Keratinocyte (primary cell): ENCODE measurements around the gene EDN2. TPM values are rescaled to one million over a fixed set of nuclear protein-coding genes. Genes with fewer than 3 reads are reported as not detected.

ENCODE experiments used
- DNase-seq: peaks from one replicate; pipeline ENCODE4 v3.0.0-alpha.2; 2011; ENCODE audit warnings: low read depth, missing footprints, low spot score
- FAIRE-seq: peaks from 2 replicates; lab custom pipeline; 2011; peaks lifted over from hg19 to GRCh38; lab: Jason Lieb, UNC
- H2AFZ ChIP-seq: 2 replicates; pipeline ENCODE4 v1.6.0; 2012; ENCODE audit warnings: low read length, control low read depth, inconsistent platforms; ENCODE audit not compliant: control insufficient read depth
- H3K27ac ChIP-seq: 2 replicates; pipeline ENCODE4 v1.5.1; 2011; ENCODE audit warnings: low read length; ENCODE audit not compliant: control insufficient read depth, insufficient read depth
- H3K27me3 ChIP-seq: 3 replicates; pipeline ENCODE4 v1.6.0; 2011; ENCODE audit warnings: low read length; ENCODE audit not compliant: control insufficient read depth, insufficient read depth; ENCODE audit errors: extremely low read depth
- H3K36me3 ChIP-seq, 2 experiments: 2 replicates in 1 of 2; 3 replicates in 1 of 2; pipeline ENCODE4 v1.5.1; 2011; ENCODE audit warnings: low read length in 2 of 2, mild to moderate bottlenecking in 1 of 2; ENCODE audit not compliant: control insufficient read depth in 2 of 2, insufficient read depth in 2 of 2; ENCODE audit errors: extremely low read depth in 1 of 2
- H3K4me1 ChIP-seq: 3 replicates; pipeline ENCODE4 v1.5.1; 2011; ENCODE audit warnings: low read length; ENCODE audit not compliant: control insufficient read depth, insufficient read depth; ENCODE audit errors: extremely low read depth
- H3K4me2 ChIP-seq: 3 replicates; pipeline ENCODE4 v1.6.0; 2011; ENCODE audit warnings: low read depth, low read length; ENCODE audit not compliant: control insufficient read depth, insufficient read depth; ENCODE audit errors: extremely low read depth
- H3K4me3 ChIP-seq, 3 experiments: fragments of 200-600 bp in 1 of 3; sonication (generic) in 1 of 3; 2 replicates in 2 of 3; 3 replicates in 1 of 3; pipeline ENCODE4 v1.5.1; 2011 to 2016; ENCODE audit warnings: low read length in 3 of 3, mild to moderate bottlenecking in 3 of 3, control low read depth in 2 of 3, inconsistent platforms in 1 of 3, low read depth in 1 of 3, mixed read lengths in 1 of 3, mixed run types in 1 of 3, moderate library complexity in 1 of 3; ENCODE audit not compliant: control insufficient read depth in 2 of 3, insufficient read depth in 2 of 3; ENCODE audit errors: extremely low read depth in 1 of 3
- H3K79me2 ChIP-seq: 2 replicates; pipeline ENCODE4 v1.6.0; 2012; ENCODE audit warnings: low read length; ENCODE audit not compliant: control insufficient read depth, insufficient read depth
- H3K9ac ChIP-seq: 3 replicates; pipeline ENCODE4 v1.6.0; 2011; ENCODE audit warnings: low read length; ENCODE audit not compliant: control insufficient read depth, insufficient read depth; ENCODE audit errors: extremely low read depth
- H3K9me1 ChIP-seq: 3 replicates; pipeline ENCODE4 v1.6.0; 2011; ENCODE audit warnings: low read length; ENCODE audit not compliant: control insufficient read depth, insufficient read depth; ENCODE audit errors: extremely low read depth
- H3K9me3 ChIP-seq: 2 replicates; pipeline ENCODE4 v1.5.1; 2012; ENCODE audit warnings: low read depth, low read length; ENCODE audit not compliant: control insufficient read depth
- H4K20me1 ChIP-seq: 3 replicates; pipeline ENCODE4 v1.6.0; 2011; ENCODE audit warnings: low read length; ENCODE audit not compliant: control insufficient read depth, insufficient read depth; ENCODE audit errors: extremely low read depth
- CTCF ChIP-seq, 3 experiments: IDR thresholded peaks in 1 of 3; conservative IDR thresholded peaks in 1 of 3; optimal IDR thresholded peaks in 1 of 3; 2 replicates in 2 of 3; 3 replicates in 1 of 3; pipeline versions ENCODE3 to v1.5.1; 2011; ENCODE audit warnings: low read length in 3 of 3, mild to moderate bottlenecking in 3 of 3, moderate library complexity in 2 of 3, control low read depth in 1 of 3, inconsistent platforms in 1 of 3; ENCODE audit not compliant: insufficient read depth in 2 of 3; ENCODE audit errors: extremely low read depth in 1 of 3
- EZH2 ChIP-seq: IDR thresholded peaks from one replicate; pipeline ENCODE4 v1.6.1; 2012; ENCODE audit warnings: inconsistent platforms, mild to moderate bottlenecking, low read length, moderate library complexity
- dilution Hi-C: fragments of 300-500 bp; cut with MboI; formaldehyde crosslinking; loops from one replicate; pipeline ENCODE4 v1.7.0; 2020; ENCODE audit warnings: low sequenced_read_pairs; ENCODE audit not compliant: extremely low pct_ligation_motif_present
- polyA plus RNA-seq, 5 experiments: library from polyadenylated mRNA; depleted of rRNA in 3 of 5; stranded (reverse) in 3 of 5; stranded (forward) in 1 of 5; unstranded in 1 of 5; fragments of >200 nt; gene quantifications; 1 replicate in 1 of 5; 2 replicates in 3 of 5; 3 replicates in 1 of 5; pipeline versions ENCODE4 v1.2.1 to v1.2.3, GENCODE V29; 2011 to 2012; ENCODE audit warnings: missing spikeins in 2 of 5, low read depth in 1 of 5, low replicate concordance in 1 of 5

EDN2 gene
- polyA plus RNA-seq, 1 donor (not counting 4 experiments of a cell fraction or from before 2014, with no cell fraction given), result 0.34 TPM

- Histone ChIP-seq H3K4me3 (no peak overlapping the region), H3K4me2 (peak overlapping the region; percentile 31), H3K4me1 (peaks cover 12% of the 10 kb centered on the region), H3K9me3 (no peaks in the 10 kb centered on the region), H3K9me1 (no peaks in the 10 kb centered on the region), H3K27ac (no peak overlapping the region), H3K27me3 (peaks cover 35% of the 10 kb centered on the region), H3K36me3 (no peaks in the 10 kb centered on the region), H2AFZ (no peak overlapping the region), H3K79me2 (no peaks in the 10 kb centered on the region), H3K9ac (no peak overlapping the region), H4K20me1 (no peaks in the 10 kb centered on the region)
- FAIRE-seq (peak; percentile 81), DNase-seq (peak; percentile 33)
- dilution Hi-C loops, result no loop called here
- TF ChIP-seq CTCF (optimal IDR thresholded peaks at IDR 0.05 in 1 of 3, IDR thresholded peaks at IDR 0.05 in 1 of 3, conservative IDR thresholded peaks at IDR 0.05 in 1 of 3; ENCODE audit: extremely low read depth in 1 of 3, insufficient read depth in 2 of 3, low read length in 3 of 3) (peak; percentile 96 to 100 (median 97)), EZH2 (no peak)
These were observed 51.8 kb downstream of the EDN2 start for GRCh38 chr1:41432481-41433280.

- H3K9ac ChIP-seq, result no peak overlapping the region
- H3K4me3 ChIP-seq, result no peak overlapping the region
- no peak for TF ChIP-seq CTCF (optimal IDR thresholded peaks at IDR 0.05 in 1 of 3, IDR thresholded peaks at IDR 0.05 in 1 of 3, conservative IDR thresholded peaks at IDR 0.05 in 1 of 3; ENCODE audit: extremely low read depth in 1 of 3, insufficient read depth in 2 of 3, low read length in 3 of 3)
- TF ChIP-seq EZH2, result no peak
- dilution Hi-C loops, result no loop called here
- FAIRE-seq (no peak), DNase-seq (no peak)
- H2AFZ ChIP-seq, result no peak overlapping the region
- no peaks in the 10 kb centered on the region for H4K20me1 ChIP-seq
- H3K4me2 ChIP-seq, result no peak overlapping the region
- H3K9me1 ChIP-seq, result no peaks in the 10 kb centered on the region
- no peak overlapping the region for H3K27ac ChIP-seq
- no peaks in the 10 kb centered on the region for H3K36me3 ChIP-seq
- H3K4me1 ChIP-seq, result peaks cover 12% of the 10 kb centered on the region
- H3K79me2 ChIP-seq, result no peaks in the 10 kb centered on the region
- H3K27me3 ChIP-seq, result peaks cover 35% of the 10 kb centered on the region
- no peaks in the 10 kb centered on the region for H3K9me3 ChIP-seq
These were observed 52.8 kb downstream of the EDN2 start for GRCh38 chr1:41431490-41432350.
